WTC11 (cell line): Measurements from ENCODE around the gene FARP2.

Experiments used
- ATF1 ChIP-seq: sonication (generic); formaldehyde crosslinking; IDR thresholded peaks from 2 replicates; pipeline ENCODE4 v1.8.1; 2023; ENCODE audit warnings: mild to moderate bottlenecking, moderate library complexity, missing genetic modification reagents
- HMGA2 ChIP-seq: fragments of 250-450 bp; sonication (Bioruptor Pico); IDR thresholded peaks from 2 replicates; pipeline ENCODE4 v1.4.0; 2021; ENCODE audit warnings: mild to moderate bottlenecking, moderate library complexity
- NR2C2 ChIP-seq: sonication (generic); formaldehyde crosslinking; IDR thresholded peaks from 2 replicates; pipeline ENCODE4 v1.8.0; 2022; ENCODE audit warnings: mild to moderate bottlenecking, missing genetic modification reagents
- NR3C1 ChIP-seq: sonication (generic); formaldehyde crosslinking; conservative IDR thresholded peaks from 2 replicates; pipeline ENCODE4 v1.8.1; 2023; ENCODE audit warnings: low read depth, mild to moderate bottlenecking, missing genetic modification reagents
- ZNF138 ChIP-seq: sonication (generic); formaldehyde crosslinking; conservative IDR thresholded peaks from 2 replicates; pipeline ENCODE4 v1.8.1; 2022; ENCODE audit warnings: mild to moderate bottlenecking, moderate library complexity, missing genetic modification reagents
- ZNF232 ChIP-seq: sonication (generic); formaldehyde crosslinking; IDR thresholded peaks from 2 replicates; pipeline ENCODE4 v1.8.0; 2022; ENCODE audit warnings: mild to moderate bottlenecking, missing genetic modification reagents
- TF ChIP-seq, protein P1 (sequence below): sonication (generic); formaldehyde crosslinking; conservative IDR thresholded peaks from 2 replicates; pipeline ENCODE4 v1.8.1; 2022; ENCODE audit warnings: mild to moderate bottlenecking, missing genetic modification reagents
- TF ChIP-seq, protein P2 (sequence below): fragments of 250-450 bp; sonication (Bioruptor Pico); IDR thresholded peaks from 2 replicates; pipeline ENCODE4 v1.9.0; 2021; ENCODE audit warnings: moderate library complexity, mild to moderate bottlenecking, inconsistent platforms, borderline replicate concordance
- TF ChIP-seq, protein P3 (sequence below): fragments of 200-600 bp; IDR thresholded peaks from 2 replicates; pipeline ENCODE4 v1.8.0; 2022; ENCODE audit warnings: antibody characterized with exemption
- TF ChIP-seq, protein P4 (sequence below): fragments of 250-450 bp; sonication (Bioruptor Pico); conservative IDR thresholded peaks from 2 replicates; pipeline ENCODE4 v1.9.0; 2021; ENCODE audit warnings: mild to moderate bottlenecking

DNA sequence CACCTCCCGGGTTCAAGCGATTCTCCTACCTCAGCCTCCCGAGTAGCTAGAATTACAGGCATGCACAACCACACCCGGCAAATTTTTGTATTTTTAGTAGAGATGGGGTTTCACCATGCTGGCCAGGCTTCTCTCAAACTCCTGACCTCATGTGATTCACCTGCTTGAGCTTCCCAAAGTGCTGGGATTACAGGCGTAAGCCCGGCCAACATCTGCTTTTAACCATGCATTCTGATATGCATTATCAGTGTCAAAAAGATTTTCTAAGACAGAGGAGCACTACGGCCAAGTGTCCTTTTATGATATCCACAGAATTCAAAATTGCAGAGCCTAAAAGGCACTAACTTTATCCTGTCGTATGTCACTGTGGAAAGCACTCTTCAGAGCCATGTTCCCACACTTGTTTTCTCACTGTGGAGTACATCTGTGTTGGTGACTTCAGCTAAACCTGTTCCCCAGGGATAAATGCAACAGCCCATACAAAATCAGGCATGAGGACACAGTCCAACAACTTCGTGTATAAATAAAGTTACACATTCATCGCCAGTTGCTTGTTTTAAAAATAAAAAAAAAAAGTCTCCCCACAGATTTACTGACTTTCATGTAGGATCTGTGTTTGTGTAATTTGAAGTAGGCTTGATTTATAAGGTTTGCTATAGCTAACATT lies 95.9 kb downstream of the FARP2 start:
- TF ChIP-seq ZNF232 (CRISPR knock-in tag) (no peak), ZNF138 (no peak), NR2C2 (no peak), ATF1 (CRISPR knock-in tag) (no peak), NR3C1 (CRISPR knock-in tag) (no peak), HMGA2 (CRISPR knock-in tag) (no peak)
- TF ChIP-seq, protein P1, sequence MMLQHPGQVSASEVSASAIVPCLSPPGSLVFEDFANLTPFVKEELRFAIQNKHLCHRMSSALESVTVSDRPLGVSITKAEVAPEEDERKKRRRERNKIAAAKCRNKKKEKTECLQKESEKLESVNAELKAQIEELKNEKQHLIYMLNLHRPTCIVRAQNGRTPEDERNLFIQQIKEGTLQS (CRISPR knock-in tag): no peak
- TF ChIP-seq, protein P2, sequence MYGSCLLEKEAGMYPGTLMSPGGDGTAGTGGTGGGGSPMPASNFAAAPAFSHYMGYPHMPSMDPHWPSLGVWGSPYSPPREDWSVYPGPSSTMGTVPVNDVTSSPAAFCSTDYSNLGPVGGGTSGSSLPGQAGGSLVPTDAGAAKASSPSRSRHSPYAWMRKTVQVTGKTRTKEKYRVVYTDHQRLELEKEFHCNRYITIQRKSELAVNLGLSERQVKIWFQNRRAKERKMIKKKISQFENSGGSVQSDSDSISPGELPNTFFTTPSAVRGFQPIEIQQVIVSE (CRISPR knock-in tag): no peak
- TF ChIP-seq, protein P3, sequence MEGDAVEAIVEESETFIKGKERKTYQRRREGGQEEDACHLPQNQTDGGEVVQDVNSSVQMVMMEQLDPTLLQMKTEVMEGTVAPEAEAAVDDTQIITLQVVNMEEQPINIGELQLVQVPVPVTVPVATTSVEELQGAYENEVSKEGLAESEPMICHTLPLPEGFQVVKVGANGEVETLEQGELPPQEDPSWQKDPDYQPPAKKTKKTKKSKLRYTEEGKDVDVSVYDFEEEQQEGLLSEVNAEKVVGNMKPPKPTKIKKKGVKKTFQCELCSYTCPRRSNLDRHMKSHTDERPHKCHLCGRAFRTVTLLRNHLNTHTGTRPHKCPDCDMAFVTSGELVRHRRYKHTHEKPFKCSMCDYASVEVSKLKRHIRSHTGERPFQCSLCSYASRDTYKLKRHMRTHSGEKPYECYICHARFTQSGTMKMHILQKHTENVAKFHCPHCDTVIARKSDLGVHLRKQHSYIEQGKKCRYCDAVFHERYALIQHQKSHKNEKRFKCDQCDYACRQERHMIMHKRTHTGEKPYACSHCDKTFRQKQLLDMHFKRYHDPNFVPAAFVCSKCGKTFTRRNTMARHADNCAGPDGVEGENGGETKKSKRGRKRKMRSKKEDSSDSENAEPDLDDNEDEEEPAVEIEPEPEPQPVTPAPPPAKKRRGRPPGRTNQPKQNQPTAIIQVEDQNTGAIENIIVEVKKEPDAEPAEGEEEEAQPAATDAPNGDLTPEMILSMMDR: no peak
- TF ChIP-seq, protein P4, sequence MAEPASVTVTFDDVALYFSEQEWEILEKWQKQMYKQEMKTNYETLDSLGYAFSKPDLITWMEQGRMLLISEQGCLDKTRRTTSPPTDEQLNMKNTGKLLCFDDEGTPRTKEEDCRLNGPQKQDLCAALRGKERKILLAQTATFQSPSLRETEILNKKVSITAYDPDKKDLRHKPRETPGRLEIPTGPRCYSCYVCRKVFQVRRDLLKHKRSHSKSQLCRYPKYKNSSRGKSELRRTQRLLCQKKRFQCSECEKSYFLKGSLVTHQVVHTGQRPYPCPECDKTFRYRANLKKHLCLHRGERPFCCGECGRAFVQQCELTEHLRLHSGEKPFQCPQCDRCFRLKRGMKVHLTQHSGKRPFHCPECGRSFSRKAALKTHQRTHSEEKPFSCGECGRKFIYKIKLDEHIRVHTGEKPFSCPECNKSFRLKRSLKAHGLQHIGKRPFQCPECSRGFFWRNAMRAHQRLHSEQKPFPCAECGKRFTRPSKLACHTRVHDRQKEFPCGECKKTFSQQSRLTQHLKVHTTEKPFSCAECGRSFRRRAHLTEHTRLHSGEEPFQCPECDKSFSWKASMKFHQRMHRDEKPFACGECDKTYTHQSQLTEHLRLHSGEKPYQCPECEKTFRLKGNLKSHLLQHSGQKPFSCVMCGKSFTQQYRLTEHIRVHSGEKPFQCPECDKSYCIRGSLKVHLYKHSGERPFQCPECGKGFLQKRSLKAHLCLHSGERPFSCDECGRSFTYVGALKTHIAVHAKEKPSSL (CRISPR knock-in tag): no peak
